GM12874 (cell line): ENCODE results near the gene CD3E.

Experiments used
- CTCF ChIP-seq: IDR thresholded peaks from 2 replicates; pipeline ENCODE4 v1.5.1; 2011; ENCODE audit warnings: low read depth, mild to moderate bottlenecking, control low read depth, low read length, moderate library complexity; ENCODE audit not compliant: insufficient read depth

Gene CD3E

GRCh38 chr11:118289401-118289800 is 15.1 kb upstream of the CD3E start:
- TF ChIP-seq CTCF = no peak

DNA sequence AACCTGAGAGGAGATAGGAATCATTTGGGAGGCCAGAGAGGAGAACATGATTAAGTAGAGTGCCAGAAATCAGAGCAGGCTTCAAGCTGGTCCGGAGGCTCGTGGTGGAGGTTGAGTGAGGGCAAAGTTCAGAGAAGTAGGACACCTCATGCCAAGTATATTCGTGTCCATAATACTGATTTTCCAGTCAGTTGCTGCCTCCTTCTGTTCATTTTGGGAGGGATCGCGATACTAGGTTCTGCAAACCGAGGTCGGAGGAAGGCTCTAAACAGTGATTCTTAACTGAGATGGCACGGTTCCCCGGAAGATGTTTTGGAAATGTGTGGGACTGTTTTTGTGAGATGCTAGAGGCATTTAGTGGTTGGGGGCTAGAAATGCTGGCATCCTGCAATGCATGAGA is 13.6 kb upstream of the CD3E start:
- peak; percentile 23 for TF ChIP-seq CTCF

DNA sequence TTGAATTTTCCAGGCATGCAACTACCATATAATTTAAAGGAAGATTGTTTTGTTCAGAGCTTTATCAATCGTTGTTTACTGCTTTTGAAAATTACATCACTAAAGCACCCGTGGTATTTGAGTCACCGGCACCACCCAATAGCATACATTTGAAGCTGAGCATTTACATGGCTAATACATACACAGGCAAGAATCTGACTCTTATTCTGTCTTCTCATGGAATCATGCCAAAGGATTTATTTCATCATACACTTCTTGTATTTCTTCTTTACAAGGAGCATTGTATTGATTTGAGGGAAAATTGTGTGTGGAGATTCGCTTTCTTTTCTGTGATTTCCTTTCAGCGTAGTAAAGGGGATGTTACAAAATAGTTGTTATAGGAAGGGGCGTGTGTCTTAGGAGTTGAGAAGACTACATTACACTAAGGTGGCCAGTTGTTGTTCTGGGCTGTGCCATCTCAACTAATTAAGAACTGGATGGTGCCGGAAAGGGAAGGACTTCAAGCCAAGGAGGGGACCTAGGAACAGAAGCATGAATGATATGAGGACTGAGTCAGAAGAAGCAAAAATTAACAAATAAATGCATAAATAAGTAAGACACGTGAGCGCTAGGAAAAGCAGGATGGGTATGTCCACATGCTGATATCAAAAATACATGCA is 12.9 kb upstream of the CD3E start:
- TF ChIP-seq CTCF = no peak

- TF ChIP-seq CTCF = no peak
Observed at GRCh38 chr11:118294053-118294452, 10.5 kb upstream of the CD3E start.

DNA sequence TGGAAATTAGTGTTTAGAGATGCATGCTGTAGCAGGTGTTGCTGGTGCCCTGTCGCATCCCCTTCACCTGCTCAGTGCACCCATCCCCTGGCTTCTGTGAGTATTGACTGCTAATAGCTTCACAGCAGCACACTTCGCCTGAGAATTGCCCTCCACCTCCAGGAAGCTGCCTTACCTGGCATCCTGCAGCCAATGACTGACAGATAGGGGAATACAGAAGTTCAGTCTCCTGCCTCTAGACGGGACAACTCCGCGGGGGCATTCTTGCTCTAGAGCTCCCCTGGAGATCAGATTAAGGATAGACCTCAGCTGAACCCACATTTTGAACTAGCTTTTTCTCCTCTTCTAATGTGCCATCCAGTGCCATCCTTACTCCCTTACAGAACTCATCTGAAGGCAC is 9.3 kb upstream of the CD3E start:
- no peak for TF ChIP-seq CTCF

DNA sequence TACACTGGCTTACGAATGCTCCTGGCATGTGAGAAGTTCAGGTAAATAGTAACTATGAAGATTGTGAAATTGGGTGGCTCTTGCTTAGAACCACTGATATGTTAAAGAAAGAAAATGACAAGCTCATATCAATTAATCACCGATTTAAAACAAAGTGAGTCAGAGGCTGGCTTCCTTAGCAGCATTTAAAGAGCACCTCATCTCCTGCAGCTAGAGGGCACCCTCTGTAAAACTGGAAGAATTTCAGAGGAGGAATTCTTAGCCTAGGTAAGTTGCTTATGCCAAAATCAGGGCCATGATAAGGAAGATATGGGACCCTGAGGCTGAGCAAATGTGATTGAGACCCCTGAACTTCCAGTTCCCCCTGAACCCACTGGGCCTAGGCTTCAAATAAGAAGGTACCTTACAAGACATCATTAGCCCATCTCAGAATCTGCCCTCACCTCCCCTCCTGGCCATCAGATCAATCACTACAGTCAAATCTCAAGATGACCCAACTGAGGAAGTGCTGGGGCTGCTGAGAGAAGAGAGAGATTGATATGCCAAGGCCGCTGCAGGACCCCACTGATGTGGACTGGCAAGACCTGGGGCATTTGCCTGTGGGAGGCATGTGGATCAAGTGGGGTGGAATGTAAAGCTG is 8.6 kb upstream of the CD3E start:
- TF ChIP-seq CTCF = peak; percentile 52

DNA sequence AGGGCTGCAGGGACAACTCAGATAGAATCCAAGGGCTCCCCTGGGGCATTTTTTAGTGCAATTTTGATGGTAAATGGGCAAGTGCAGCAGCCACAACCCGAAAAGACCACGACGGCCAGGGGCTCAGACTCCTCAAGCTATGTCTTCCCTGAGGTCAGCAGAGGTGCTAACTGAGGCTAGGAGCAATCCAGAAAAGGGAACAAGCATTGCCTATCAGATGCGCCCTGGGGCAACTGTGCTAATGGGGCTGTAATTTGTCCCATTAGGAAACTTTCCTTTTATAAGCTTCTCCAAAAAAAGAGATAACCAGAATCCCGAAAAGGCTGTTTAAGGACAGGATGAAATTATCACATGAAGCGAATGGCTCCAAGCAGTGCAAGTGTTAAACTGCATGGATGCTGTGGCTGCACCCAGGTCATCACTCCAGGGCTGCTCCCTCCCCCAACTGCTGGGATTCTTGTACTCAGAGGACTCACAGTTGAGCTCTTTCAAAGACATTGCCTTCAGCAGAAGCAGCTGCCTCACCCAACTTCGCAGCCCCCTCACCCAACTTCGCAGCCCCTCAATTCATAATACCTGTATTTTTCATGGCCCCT is 2.8 kb upstream of the CD3E start:
- no peak for TF ChIP-seq CTCF
